Trophoblast cell (in vitro differentiated cells and primary cell): ENCODE results near the gene PDRG1.

ENCODE experiments used
- DNase-seq, 2 donors: peaks; one replicate each; pipeline ENCODE4 v3.0.0-alpha.2; 2016
- H2AFZ ChIP-seq: 2 replicates; pipeline ENCODE4 v1.6.1; 2013; ENCODE audit warnings: low read length, moderate library complexity, mild to moderate bottlenecking; ENCODE audit not compliant: insufficient read depth, poor library complexity
- H2AK5ac ChIP-seq: 2 replicates; pipeline ENCODE4 v1.6.1; 2013; ENCODE audit warnings: mild to moderate bottlenecking, low read length
- H2BK120ac ChIP-seq: 2 replicates; pipeline ENCODE4 v1.6.1; 2013; ENCODE audit warnings: low read length, mild to moderate bottlenecking, moderate library complexity; ENCODE audit not compliant: insufficient read depth, poor library complexity
- H2BK12ac ChIP-seq: 2 replicates; pipeline ENCODE4 v1.6.1; 2013; ENCODE audit warnings: mild to moderate bottlenecking, low read length, moderate library complexity
- H2BK5ac ChIP-seq: 2 replicates; pipeline ENCODE4 v1.6.1; 2013; ENCODE audit warnings: low read length, low read depth, moderate library complexity, mild to moderate bottlenecking; ENCODE audit not compliant: poor library complexity
- H3K14ac ChIP-seq: 2 replicates; pipeline ENCODE4 v1.6.1; 2013; ENCODE audit warnings: mild to moderate bottlenecking, low read length
- H3K18ac ChIP-seq: 2 replicates; pipeline ENCODE4 v1.6.1; 2013; ENCODE audit warnings: mild to moderate bottlenecking, low read length
- H3K23ac ChIP-seq: 2 replicates; pipeline ENCODE4 v1.6.1; 2013; ENCODE audit warnings: low read length
- H3K27ac ChIP-seq: 2 replicates; pipeline ENCODE4 v1.5.1; 2013; ENCODE audit warnings: low read depth, mild to moderate bottlenecking, inconsistent platforms, low read length, moderate library complexity
- H3K27me3 ChIP-seq: 2 replicates; pipeline ENCODE4 v1.6.1; 2013; ENCODE audit warnings: inconsistent platforms, mild to moderate bottlenecking, low read length, moderate library complexity; ENCODE audit not compliant: insufficient read depth
- H3K36me3 ChIP-seq, 2 experiments: 1 replicate in 1 of 2; 2 replicates in 1 of 2; pipeline ENCODE4 v1.6.1; 2013; ENCODE audit warnings: low read length in 2 of 2, mild to moderate bottlenecking in 2 of 2, moderate library complexity in 1 of 2; ENCODE audit not compliant: insufficient read depth in 2 of 2, control insufficient read depth in 1 of 2
- H3K4ac ChIP-seq: 2 replicates; pipeline ENCODE4 v1.6.1; 2013; ENCODE audit warnings: low read depth, mild to moderate bottlenecking, low read length, moderate library complexity
- H3K4me1 ChIP-seq, 2 experiments: 1 replicate in 1 of 2; 2 replicates in 1 of 2; pipeline ENCODE4 v1.6.1; 2013; ENCODE audit warnings: low read length in 2 of 2, mild to moderate bottlenecking in 2 of 2, moderate library complexity in 1 of 2; ENCODE audit not compliant: insufficient read depth in 2 of 2, control insufficient read depth in 1 of 2
- H3K4me2 ChIP-seq: 2 replicates; pipeline ENCODE4 v1.6.1; 2013; ENCODE audit warnings: inconsistent platforms, mild to moderate bottlenecking, low read length, moderate library complexity
- H3K4me3 ChIP-seq: 2 replicates; pipeline ENCODE4 v1.5.1; 2013; ENCODE audit warnings: mild to moderate bottlenecking, low read depth, low read length, inconsistent platforms
- H3K79me1 ChIP-seq: one replicate; pipeline ENCODE4 v1.6.1; 2013; ENCODE audit warnings: low read length
- H3K79me2 ChIP-seq: 2 replicates; pipeline ENCODE4 v1.6.1; 2013; ENCODE audit warnings: low read length, mild to moderate bottlenecking; ENCODE audit not compliant: control insufficient read depth, insufficient read depth, poor library complexity
- H3K9ac ChIP-seq: 2 replicates; pipeline ENCODE4 v1.6.1; 2013; ENCODE audit warnings: mild to moderate bottlenecking, low read length
- H3K9me3 ChIP-seq: 2 replicates; pipeline ENCODE4 v1.6.1; 2013; ENCODE audit warnings: low read depth, mild to moderate bottlenecking, control low read depth, inconsistent platforms, low read length; ENCODE audit not compliant: insufficient read depth
- H4K12ac ChIP-seq: 2 replicates; pipeline ENCODE4 v1.6.1; 2013; ENCODE audit warnings: low read depth, mild to moderate bottlenecking, low read length, moderate library complexity
- H4K8ac ChIP-seq: 2 replicates; pipeline ENCODE4 v1.6.1; 2013; ENCODE audit warnings: low read depth, mild to moderate bottlenecking, low read length, moderate library complexity
- H4K91ac ChIP-seq: one replicate; pipeline ENCODE4 v1.6.1; 2013; ENCODE audit warnings: low read depth, mild to moderate bottlenecking, low read length, moderate library complexity
- WGBS: extraction: QIAGEN DNeasy Blood & Tissue Kit; methylation state at CpG from one replicate; pipeline ENCODE4 v1.1.7; 2013; ENCODE audit warnings: missing lambda C conversion rate; ENCODE audit not compliant: insufficient read length, insufficient coverage; ENCODE audit errors: extremely low coverage; 5-methylcytosine and 5-hydroxymethylcytosine counted together

Gene PDRG1

GRCh38 chr20:31948008-31948407 lies 3.8 kb downstream of the PDRG1 start:
- Histone ChIP-seq H4K8ac (no peak overlapping the region), H3K14ac (no peak overlapping the region), H3K9me3 (peaks cover 7% of the 10 kb centered on the region), H3K9ac (no peak overlapping the region), H3K4me1 (peaks cover 0 to 9% of the 10 kb centered on the region in 2 experiments), H2AFZ (no peak overlapping the region), H3K27ac (no peak overlapping the region), H3K23ac (no peak overlapping the region), H3K79me2 (peaks cover 8% of the 10 kb centered on the region), H3K18ac (no peak overlapping the region), H3K4me2 (no peak overlapping the region), H3K4me3 (no peak overlapping the region), H3K4ac (no peak overlapping the region), H2AK5ac (no peak overlapping the region), H3K36me3 (peaks cover 32 to 46% of the 10 kb centered on the region in 2 experiments), H3K79me1 (peaks cover 4% of the 10 kb centered on the region), H4K91ac (no peak overlapping the region), H3K27me3 (no peaks in the 10 kb centered on the region), H2BK12ac (no peak overlapping the region), H4K12ac (no peak overlapping the region), H2BK120ac (no peak overlapping the region), H2BK5ac (no peak overlapping the region)
- no CpG with 5 or more reads among the region's 2 CpGs for WGBS
- DNase-seq: no peak

GRCh38 chr20:31945785-31946184 lies 6.1 kb downstream of the PDRG1 start:
- Histone ChIP-seq H3K79me1 (no peaks in the 10 kb centered on the region), H3K4me3 (peak overlapping the region; percentile 46), H3K27ac (no peak overlapping the region), H3K4ac (no peak overlapping the region), H3K18ac (no peak overlapping the region), H4K8ac (no peak overlapping the region), H4K91ac (no peak overlapping the region), H3K4me2 (no peak overlapping the region), H3K14ac (no peak overlapping the region), H2BK120ac (no peak overlapping the region), H3K9me3 (peaks cover 6% of the 10 kb centered on the region), H3K27me3 (no peaks in the 10 kb centered on the region), H3K4me1 (peaks cover 0 to 4% of the 10 kb centered on the region in 2 experiments), H3K9ac (no peak overlapping the region), H2AK5ac (no peak overlapping the region), H3K23ac (no peak overlapping the region), H2AFZ (no peak overlapping the region), H2BK12ac (no peak overlapping the region), H2BK5ac (no peak overlapping the region), H4K12ac (no peak overlapping the region), H3K36me3 (peaks cover 32 to 49% of the 10 kb centered on the region in 2 experiments), H3K79me2 (no peaks in the 10 kb centered on the region)
- WGBS: no CpG with 5 or more reads among the region's 6 CpGs
- no peak for DNase-seq

GRCh38 chr20:31945319-31945718 lies 6.5 kb downstream of the PDRG1 start:
- no peak overlapping the region for H4K8ac ChIP-seq
- no peak for DNase-seq
- H3K4me3 ChIP-seq: no peak overlapping the region
- no peaks in the 10 kb centered on the region for H3K4me1 ChIP-seq
- no peak overlapping the region for H3K14ac ChIP-seq
- H3K9ac ChIP-seq: no peak overlapping the region
- H3K79me2 ChIP-seq: no peaks in the 10 kb centered on the region
- H2BK120ac ChIP-seq: no peak overlapping the region
- H2AK5ac ChIP-seq: no peak overlapping the region
- no peak overlapping the region for H3K18ac ChIP-seq
- no peaks in the 10 kb centered on the region for H3K27me3 ChIP-seq
- no peak overlapping the region for H3K4ac ChIP-seq
- H3K79me1 ChIP-seq: no peaks in the 10 kb centered on the region
- H3K36me3 ChIP-seq: peaks cover 32 to 49% of the 10 kb centered on the region in 2 experiments
- H2BK5ac ChIP-seq: no peak overlapping the region
- H3K4me2 ChIP-seq: no peak overlapping the region
- H2AFZ ChIP-seq: no peak overlapping the region
- no peak overlapping the region for H4K12ac ChIP-seq
- no peak overlapping the region for H4K91ac ChIP-seq
- H3K23ac ChIP-seq: no peak overlapping the region
- H3K9me3 ChIP-seq: peaks cover 6% of the 10 kb centered on the region
- no peak overlapping the region for H3K27ac ChIP-seq
- WGBS: no CpG with 5 or more reads among the region's 4 CpGs
- no peak overlapping the region for H2BK12ac ChIP-seq

GRCh38 chr20:31943052-31943471 lies 8.8 kb downstream of the PDRG1 start:
- H2BK5ac ChIP-seq: no peak overlapping the region
- H4K91ac ChIP-seq: no peak overlapping the region
- no peak overlapping the region for H3K4me2 ChIP-seq
- peaks cover 27 to 40% of the 10 kb centered on the region in 2 experiments for H3K36me3 ChIP-seq
- H3K9ac ChIP-seq: no peak overlapping the region
- DNase-seq: no peak
- H2BK12ac ChIP-seq: no peak overlapping the region
- no peak overlapping the region for H2AFZ ChIP-seq
- no peak overlapping the region for H3K23ac ChIP-seq
- no peak overlapping the region for H4K8ac ChIP-seq
- H3K79me1 ChIP-seq: no peaks in the 10 kb centered on the region
- H3K4ac ChIP-seq: no peak overlapping the region
- H2BK120ac ChIP-seq: no peak overlapping the region
- H2AK5ac ChIP-seq: no peak overlapping the region
- H3K18ac ChIP-seq: no peak overlapping the region
- no peaks in the 10 kb centered on the region for H3K79me2 ChIP-seq
- H3K14ac ChIP-seq: no peak overlapping the region
- no peak overlapping the region for H4K12ac ChIP-seq
- peaks cover 4% of the 10 kb centered on the region for H3K9me3 ChIP-seq
- no peak overlapping the region for H3K4me3 ChIP-seq
- H3K27me3 ChIP-seq: no peaks in the 10 kb centered on the region
- no CpG with 5 or more reads among the region's 2 CpGs for WGBS
- no peaks in the 10 kb centered on the region for H3K4me1 ChIP-seq
- H3K27ac ChIP-seq: no peak overlapping the region
